Measurements from ENCODE around the gene NSD1.

Gene NSD1

DNA sequence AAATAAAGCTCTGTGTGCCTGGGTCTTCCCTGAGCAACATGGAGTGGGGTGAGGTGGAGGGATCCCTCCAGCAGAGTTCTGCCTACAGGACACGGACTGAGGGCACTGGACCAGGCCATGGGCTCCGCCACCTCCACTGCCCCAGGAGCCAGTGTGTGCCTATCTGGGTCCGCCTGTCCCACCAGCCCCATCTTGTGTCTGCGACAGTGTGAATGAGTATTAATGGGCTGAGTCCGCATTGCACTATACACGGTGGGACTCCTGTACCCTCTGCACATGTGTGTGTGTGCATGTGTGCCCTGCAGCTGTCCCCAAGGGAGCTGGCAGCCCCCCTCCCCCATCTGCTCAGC lies 35.5 kb upstream of the NSD1 start:
- DNase-seq (ENCODE audit: low spot score): no peak

DNA sequence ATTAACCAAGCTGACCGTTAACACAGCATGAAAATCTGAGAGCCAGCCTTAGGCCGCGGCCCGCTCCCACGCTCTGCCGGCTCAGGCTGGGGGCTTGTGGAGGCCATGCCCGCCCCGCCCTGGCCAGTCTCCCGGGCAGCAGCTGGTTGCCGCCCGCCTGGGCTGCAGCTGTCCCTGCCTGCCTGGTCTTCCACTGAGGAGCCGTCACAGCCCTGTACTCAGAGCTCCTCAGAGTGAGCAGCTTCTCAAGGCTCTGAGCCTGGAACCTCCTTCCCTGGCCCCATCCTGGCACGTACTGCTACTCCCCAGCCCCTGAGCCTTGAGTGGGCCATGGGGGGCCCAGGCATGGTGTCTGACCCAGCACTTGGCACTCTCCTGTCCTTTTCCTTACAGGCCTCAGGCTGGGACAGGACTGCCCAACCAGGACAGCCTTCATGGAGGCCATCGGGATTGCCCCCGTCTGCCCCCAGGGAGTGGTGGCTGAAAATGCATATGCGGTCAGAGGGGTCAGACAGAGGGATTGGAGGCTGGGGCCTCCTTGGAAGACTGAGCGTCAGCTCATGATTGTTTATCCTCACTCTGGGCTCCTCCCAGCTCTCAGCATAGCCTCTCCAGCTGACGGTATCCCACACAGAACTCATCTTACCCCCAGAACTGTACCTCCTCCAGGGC lies 35.0 kb upstream of the NSD1 start:
- DNase-seq (ENCODE audit: low spot score): peak; percentile 40

DNA sequence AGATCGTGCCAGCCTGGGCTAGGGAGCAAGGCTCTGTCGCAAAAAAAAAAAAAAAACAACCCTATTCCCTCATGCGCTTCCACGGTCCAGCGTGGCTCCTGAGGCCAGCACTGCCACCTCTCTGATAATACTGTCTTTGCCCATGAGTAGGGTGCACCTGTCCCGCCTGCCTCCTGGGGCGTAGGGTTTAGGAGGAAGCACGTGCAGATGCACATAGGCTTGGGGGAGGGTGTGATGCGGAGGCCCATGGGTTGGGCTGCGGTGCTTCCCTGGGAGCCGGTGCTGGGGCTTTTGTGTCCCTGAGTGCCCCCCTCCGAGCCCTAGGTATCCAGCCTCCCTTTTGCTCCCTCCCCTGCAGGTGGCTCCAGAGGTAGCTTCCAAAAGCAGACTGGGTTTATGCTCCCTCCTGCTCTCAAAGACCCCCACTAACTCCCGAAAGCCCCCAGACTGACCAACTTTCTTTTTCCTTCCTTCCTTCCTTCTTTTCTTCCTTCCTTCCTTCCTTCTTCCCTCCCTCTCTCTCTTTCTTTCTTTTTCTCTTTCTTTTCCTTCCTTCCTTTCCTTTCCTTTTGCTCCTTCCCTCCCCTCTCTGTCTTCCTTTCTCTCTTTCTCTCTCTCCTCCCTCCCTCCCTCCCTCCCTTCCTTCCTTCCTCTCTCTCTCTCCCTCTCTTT lies 34.0 kb upstream of the NSD1 start:
- DNase-seq (ENCODE audit: low spot score): no peak

DNA sequence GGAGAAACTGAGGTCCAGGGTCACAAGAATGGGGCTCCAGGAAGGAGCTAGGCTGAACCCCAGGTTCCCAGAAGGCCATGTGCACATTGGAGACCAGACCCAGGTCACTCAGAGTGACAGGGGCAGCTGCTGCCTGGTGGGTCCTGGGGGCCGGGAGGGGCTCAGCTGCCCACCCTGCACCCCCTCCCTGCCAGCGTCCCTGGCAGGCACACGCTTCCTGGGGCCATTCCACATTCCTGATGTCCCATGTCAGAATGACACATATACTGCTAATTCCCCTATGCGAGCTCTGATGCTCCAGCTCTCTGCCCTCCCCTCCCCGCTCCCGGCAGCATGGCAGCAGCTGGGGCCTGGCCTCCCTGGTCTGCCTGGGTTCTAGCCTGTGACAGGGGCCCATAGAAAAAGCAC lies 32.9 kb upstream of the NSD1 start:
- no peak for DNase-seq (ENCODE audit: low spot score)

DNA sequence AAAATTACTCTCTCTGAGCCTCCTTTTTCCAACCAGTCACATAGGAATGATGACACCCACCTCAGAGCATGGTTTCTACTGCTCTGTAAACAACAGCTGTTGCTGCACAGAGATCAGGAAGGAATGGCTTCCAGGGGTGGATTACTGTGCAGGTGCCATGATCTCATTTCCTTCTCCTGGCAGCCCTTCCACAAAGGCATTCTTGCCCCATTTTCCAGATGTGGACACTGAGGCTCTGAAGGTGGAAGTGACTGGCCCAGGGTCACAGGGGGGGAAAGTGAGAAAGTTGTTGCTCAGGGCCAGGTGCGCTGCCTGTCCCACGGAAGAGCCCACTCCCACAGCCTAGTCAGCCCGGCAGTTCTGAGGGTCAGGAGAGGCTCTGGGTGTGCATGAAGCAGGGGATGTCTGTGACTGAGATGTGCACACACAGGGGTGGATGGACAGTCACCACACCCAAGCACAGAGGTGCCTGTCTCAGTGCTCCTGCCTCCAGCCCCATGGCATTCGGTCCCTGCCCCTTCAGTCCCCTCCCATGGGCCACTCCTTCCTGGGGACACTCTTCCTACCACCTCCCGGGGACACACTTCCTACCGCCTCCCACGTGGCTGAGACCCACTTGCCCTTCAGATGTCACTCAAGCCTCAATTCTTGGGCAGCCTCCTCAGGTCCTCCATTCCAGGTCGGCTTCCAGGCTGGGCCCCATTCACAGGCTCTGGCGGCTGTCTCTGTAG lies 29.9 kb upstream of the NSD1 start:
- DNase-seq (ENCODE audit: low spot score): no peak

DNA sequence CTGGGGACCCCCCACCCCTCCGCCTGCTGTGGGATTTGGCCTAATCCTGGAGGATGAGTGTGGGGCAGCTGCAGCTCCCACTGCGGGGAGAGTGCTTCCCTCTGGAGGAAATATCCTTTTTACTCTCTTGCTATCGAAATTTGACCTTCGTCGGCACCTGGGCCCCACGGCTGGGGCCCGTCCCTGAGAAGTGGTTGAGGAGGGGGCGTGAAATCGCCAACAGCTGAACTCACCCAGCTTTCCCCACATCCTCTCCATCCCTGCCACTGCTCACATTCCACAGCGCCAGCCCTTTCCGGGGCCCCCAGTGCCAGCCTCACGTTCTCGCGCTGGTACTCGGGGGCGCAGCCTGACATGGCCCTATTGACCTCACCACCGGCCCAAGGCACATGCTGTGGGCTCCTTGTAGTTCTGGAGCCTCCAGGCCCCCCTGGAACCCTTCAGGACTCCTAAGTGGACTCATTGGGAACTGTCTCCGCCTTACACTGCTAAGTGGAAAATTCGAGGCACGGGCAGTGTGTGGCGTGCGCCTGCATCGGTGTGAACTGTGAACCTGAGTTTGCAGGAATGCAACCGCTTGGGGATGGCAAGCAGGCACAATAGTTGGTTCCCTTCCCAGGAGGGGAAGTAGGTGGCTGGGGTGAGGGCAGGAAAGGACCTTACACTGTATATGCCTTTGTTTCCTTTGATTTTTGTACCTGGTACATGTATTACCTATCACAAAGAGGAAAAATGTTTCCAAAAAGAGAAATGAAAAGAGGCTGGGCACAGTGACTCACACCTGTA lies 27.7 kb upstream of the NSD1 start:
- DNase-seq (ENCODE audit: low spot score): no peak

DNA sequence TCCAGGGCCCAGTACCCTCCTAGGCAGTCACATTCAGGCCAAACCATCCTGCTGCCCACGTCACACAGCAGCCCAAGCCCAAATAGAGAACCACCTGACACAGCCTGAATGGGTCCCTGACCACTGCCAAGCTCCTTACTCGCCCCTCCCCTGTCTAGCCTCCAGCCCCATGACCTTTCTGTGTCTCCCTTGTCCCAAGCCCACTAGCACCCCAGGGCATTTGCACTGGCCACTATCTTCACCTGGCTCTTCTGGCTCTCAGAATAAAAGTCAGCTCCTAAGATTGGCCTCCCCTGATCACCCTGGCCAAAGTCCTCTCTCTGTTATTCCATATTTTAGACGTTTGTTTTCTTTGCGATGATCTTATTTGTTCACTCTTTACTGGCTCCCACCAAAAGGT lies 26.4 kb upstream of the NSD1 start:
- DNase-seq (ENCODE audit: low spot score): no peak

DNA sequence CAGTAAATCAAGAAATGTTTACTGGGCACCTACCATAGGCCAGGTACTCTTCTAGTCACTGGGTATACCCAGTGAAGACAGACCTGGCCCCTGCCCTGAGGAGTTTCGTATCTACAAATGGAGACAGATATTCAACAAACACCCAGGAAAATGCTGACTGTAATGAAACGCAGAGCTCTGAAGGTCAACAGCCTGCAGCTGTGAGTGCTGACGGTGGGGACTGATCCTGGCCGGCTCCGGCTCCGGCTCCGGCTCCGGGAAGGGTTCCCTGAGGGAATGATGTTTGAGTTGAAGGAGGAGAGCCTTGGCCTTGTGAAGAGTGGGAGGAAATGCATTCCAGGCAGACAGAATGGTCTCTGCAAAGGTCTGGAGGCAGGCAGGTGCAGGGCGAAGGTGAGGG lies 23.8 kb upstream of the NSD1 start:
- no peak for DNase-seq (ENCODE audit: low spot score)

DNA sequence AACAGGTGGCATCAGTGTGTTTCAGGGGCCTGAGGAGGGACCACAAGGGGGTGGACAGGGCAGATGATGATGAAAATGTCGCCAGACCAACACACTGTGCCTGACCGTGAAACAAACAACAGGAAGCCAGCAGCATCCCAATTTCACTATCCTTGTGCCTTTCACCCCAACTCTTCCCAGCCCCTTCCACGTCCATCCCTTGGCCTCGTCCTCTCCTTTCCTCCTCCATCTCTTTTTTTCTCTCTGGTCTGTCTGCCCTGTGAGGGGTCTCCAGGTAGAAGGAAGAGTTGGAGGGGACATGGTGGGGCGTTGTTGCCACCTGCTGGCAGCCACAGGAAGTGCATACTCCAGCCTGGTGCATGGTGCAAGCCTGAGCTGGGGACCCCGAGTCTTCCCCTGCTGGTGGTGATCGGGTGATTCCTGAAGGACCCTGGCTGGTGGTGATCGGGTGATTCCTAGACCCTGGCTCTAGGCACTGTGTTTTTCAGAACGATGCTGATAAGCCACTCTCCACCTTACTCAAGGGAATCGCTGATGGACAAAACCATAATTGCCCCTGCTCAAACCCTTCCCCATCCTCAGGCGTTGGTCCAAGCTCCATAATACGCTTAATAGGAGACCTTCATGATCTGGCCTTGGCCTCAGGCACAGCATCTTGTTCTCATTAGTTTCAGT lies 21.7 kb upstream of the NSD1 start:
- DNase-seq (ENCODE audit: low spot score): peak; percentile 42

DNA sequence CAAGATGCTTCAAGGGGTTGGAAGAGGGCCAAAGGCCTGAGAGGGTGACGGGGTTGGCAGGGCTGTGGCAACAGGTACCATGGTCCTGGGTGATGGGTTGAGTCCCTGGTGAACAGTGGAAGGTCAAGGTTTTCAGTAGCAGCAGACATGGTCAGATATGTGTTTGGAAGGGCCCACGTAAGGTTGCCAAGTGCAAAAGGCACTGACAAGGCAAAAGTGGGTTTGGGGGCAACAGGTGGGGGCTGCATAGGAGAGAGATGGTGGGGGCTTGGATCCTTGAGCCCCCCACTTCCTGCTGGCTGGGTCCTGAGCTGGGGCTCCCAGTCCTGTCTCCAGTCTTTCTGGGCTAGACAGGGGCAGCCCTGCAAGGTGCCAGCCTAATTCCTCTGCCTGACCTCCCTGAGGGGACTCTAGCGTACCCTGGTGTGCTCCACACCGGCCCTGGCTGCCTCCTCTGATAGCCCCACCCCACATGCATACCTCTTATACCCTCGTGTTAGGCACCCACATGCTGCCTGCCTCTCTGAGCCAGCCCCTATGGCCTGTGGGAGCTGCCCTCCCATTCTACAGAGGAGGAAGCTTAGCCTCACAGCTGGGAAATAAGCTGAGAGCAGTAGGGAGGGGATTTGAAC lies 20.9 kb upstream of the NSD1 start:
- no peak for DNase-seq (ENCODE audit: low spot score)

DNA sequence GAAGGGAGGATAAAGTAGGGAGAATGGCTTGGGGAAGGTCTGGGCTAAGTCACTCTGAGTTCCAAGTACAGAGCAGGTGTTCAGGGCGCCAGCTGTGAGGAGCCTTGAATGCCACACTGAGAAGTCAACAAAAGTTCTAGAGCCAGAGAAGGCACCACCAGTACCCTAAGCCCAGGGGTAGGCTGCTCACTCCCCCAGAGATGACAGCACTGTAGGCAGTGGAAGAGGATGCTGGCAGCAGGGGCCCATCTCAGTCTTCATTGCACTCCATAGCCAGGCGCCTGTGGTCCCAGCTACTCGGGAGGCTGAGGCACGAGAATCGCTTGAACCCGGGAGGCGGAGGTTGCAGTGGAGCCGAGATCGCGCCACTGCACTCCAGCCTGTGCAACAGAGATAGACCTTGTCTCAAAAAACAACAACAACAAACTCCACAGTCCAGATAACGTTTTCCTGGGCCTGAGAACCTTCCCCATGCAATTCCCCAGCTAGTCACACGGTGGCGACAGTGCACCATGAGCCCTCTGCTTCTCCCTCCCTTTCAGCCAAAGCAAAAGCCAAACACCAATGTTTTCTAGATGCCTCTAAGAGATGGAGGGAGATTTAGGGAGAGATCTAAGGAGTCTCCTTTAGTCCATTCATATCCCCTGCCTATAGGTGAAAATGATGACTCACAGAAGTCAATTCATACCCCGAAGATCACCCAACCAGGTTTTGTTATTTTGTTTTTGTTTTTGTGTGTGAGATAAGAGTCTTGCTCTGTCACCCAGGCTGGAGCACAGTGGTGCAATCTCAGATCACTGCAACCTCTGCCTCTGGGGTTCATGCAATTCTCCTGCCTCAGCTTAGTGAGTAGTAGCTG lies 19.8 kb upstream of the NSD1 start:
- DNase-seq (ENCODE audit: low spot score): peak; percentile 77

DNA sequence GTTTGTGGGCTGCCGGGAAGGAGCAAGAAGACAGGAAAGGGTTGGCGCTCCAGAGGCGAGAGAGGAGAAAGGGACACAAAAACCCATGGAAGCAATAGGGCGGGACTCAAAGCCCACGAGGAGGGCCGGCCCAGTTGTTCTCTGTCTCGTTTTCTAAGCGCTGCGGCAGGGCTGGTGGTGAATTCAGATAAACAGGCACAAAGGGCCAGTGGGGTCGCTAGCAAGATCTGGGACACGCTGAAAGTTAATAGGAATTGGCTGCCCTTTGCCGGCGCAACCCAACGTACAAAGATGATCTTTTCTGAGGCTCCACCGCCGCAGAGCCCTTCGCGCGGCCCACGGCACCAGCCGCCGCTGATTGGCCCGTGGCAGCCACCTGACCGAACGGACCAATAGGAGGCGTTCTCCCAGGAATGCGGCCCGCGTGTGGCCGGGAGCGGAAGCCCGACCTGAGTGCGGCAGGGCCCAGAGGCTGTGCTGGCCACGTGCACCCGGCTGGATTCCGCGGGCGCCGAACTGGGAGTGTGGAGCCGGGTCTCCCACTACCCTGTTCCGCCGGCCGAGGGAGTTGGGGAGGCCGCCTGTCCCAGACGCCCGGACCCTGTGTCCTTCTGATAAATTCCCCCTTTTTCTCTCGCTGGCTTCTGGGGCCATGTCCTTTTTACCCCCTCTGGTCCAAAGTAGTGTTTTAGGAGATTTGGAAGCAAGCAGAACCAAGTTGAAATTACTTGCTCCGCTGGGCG lies 16.8 kb upstream of the NSD1 start:
- peak; percentile 87 for DNase-seq (ENCODE audit: low spot score)

DNA sequence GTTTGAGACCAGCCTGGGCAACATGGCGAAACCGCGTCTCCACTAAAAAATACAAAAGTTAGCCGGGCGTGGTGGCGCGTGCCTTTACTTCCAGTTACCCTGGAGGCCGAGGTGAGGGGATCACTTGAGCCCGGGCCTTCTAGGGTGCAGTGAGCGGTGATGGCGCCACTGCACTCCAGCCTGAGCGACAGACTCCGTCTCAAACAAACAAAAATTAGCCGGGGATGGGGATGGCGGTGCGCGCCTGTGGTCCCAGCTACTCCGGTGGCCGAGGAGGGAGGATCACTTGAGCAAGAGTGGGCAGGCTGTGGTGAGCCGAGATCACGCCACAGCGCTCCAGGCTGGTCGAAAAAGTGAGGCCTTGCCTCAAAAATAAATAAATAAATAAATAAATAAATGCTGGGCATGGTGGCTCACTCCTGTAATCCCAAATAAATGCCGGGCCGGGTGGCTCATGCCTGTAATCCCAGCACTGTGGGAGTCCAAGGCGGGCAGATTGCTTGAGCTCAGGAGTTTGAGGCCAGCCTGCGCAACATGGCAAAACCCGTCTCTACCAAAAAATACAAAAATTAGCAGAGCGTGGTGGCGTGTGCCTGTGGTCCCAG lies 16.0 kb upstream of the NSD1 start:
- DNase-seq (ENCODE audit: low spot score): no peak

DNA sequence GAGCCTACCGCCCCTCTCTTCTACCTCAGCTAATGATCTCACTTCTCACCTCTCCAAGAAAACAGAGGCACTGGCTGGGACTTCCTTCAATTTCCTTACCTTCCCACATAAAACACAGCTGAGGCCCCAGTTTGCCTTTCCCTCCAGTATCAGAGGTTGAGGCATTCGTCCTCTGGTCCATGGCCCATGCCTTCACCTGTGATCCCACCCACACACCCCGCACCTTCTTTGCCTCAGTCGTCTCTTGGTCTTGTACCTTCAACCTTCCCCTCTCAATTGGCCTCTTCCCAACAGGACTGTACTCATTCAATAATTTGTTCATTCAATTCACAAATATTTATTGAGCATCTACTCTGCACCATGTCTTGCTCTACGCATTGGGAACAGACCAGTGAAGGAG lies 11.0 kb upstream of the NSD1 start:
- no peak for DNase-seq (ENCODE audit: low spot score)

DNA sequence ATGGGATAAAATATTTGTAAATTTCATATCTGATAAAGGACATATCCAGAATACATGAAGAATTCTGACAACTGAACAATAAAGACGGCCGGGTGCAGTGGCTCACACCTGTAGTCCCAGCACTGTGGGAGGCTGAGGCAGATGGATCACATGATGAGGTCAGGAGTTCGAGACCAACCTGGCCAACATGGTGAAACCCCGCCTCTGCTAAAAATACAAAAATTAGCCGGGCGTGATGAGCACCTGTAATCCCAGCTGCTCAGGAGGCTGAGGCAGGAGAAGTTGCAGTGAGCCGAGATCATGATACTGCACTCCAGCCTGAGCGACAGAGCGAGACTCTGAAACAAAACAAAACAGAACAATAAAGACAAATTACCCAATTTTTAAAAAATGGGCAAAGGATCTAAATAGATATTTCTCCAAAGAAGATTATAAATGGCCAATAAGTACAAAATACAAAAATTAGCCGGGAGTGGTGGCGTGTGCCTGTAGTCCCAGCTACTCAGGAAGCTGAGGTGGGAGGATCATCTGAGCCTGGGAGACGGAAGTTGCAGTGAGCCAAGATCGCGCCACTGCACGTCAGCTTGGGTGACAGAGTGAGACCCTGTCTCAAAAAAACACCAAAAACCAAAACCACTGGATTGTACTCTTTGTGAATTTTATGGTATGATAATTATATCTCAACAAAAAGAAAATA lies 9.6 kb upstream of the NSD1 start:
- no peak for DNase-seq (ENCODE audit: low spot score)

DNA sequence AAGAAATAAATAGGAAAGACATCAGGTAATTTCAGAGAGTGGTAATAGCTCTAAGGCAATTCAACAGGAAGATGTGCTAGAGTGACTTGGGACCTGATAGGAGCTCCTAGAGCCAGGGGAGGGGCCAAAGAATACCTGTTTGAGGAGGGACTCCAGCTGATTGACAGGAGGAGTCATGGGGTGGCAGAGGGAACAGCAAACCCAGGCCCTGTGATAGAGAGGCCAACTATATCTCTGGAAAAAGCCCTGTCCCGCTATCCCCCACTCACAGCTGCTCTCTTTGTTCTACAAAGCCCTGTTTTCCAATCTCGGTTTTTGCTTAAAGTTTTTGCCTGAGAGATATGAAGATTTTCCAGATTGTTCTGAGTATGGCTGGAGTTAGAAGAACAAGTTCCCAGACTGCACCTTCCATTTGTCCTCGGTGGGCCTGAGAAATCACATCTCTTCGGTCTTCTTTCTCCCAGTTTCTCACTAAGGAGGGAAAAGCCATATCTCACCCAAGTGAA lies 9.0 kb upstream of the NSD1 start:
- no peak for DNase-seq (ENCODE audit: low spot score)

DNA sequence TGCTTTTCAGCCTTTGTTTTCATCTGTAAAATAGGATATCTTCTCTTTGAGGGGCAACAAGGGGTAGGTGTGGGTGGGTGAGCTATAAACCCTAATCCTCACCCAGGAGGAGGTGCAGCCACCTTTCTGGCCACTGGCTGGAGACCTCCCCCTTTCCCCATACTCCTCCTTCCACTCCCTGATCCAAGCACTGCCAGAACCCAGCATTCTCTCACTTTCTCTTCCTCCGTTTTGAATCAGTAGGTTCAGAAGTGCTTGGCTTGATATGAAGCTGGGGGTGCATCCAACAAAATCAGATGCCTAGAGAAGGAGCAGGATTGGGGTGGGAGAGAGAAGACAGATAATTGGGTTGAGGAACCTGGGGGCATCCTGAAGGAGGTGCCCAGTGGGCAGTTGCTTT lies 6.8 kb upstream of the NSD1 start:
- DNase-seq (ENCODE audit: low spot score): no peak

DNA sequence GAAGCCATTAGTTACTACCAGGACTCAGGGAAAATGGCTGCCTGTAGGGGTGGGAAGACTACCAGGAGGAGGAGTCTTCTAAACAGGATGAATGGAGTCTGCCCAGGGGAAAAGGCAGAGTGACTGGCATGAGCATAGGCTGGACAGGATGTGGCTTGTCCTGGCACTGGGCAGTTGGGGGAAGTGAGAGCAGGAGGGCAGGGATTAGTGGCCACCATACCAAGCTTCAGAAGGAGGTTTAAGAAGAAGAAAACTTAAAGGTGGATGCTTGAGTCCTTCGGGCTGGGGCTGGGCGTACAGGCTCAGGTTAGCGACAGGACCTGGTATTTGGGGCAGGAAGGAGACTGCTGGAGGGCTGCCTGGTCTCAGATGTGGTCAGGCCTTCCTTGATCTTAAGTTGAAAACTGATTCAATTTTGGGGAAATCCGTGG lies 5.0 kb upstream of the NSD1 start:
- no peak for DNase-seq (ENCODE audit: low spot score)
